ENCODE data around the gene CDH22.

GRCh38 chr20:46285740-46286139 is 22.6 kb downstream of the CDH22 start:
- TF ChIP-seq CTCF (IDR thresholded peaks at IDR 0.05 in 8 of 11, conservative IDR thresholded peaks at IDR 0.05 in 3 of 11) (no peak), POLR2AphosphoS5 (IDR thresholded peaks at IDR 0.05) (no peak)

Data from spleen (tissue), 7 donors.